ENCODE data around the gene STARD3. TPM values are rescaled to one million over a fixed set of nuclear protein-coding genes. Genes with fewer than 3 reads are reported as not detected.
A peak's percentile ranks its signal among the peaks of the same experiment; 100 is the strongest.

STARD3 gene
- total RNA-seq, 1 donor from 2014 or later: 51.2 TPM

DNA sequence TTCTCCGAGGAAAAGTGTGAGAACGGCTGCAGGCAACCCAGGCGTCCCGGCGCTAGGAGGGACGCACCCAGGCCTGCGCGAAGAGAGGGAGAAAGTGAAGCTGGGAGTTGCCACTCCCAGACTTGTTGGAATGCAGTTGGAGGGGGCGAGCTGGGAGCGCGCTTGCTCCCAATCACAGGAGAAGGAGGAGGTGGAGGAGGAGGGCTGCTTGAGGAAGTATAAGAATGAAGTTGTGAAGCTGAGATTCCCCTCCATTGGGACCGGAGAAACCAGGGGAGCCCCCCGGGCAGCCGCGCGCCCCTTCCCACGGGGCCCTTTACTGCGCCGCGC lies 62.8 kb downstream of the STARD3 start, which contains the start of gene ERBB2:
TSS of gene ERBB2 (plus strand) at position 247 of the 330 bp plus-strand sequence. CDS start 175 bp downstream, outside the sequence.
- Mint-ChIP-seq H3K27me3 (ENCODE audit: low read depth, unreplicated experiment) (no peaks in the 10 kb centered on the region), H3K36me3 (ENCODE audit: low read depth, unreplicated experiment) (peaks cover 4% of the 10 kb centered on the region), H3K4me1 (ENCODE audit: low read depth, unreplicated experiment) (peaks cover 22% of the 10 kb centered on the region), H3K9me3 (ENCODE audit: unreplicated experiment) (no peaks in the 10 kb centered on the region), H3K27ac (ENCODE audit: unreplicated experiment) (peak within 1 kb of the TSS; percentile 89), H3K4me3 (ENCODE audit: unreplicated experiment) (peak within 1 kb of the TSS; percentile 97)
- DNase-seq (ENCODE audit: low read depth): peak; percentile 75
- Histone ChIP-seq H3K9me3 (ENCODE audit: insufficient read depth, low read depth, low read length) (no peaks in the 10 kb centered on the region), H3K4me3 (ENCODE audit: insufficient read depth, low read depth, low read length) (peak within 1 kb of the TSS; percentile 70), H2AFZ (ENCODE audit: low read depth, low read length) (peak within 1 kb of the TSS; percentile 75), H3K79me2 (ENCODE audit: insufficient read depth, low read length) (peaks cover 48% of the 10 kb centered on the region), H3K27me3 (ENCODE audit: insufficient read depth, low read length) (no peaks in the 10 kb centered on the region), H3K4me2 (ENCODE audit: low read length) (peak within 1 kb of the TSS; percentile 93), H3K4me1 (ENCODE audit: insufficient read depth, low read length) (peaks cover 15% of the 10 kb centered on the region), H3K36me3 (ENCODE audit: insufficient read depth, low read length) (peaks cover 3% of the 10 kb centered on the region), H3K9ac (ENCODE audit: low read length) (peak within 1 kb of the TSS; percentile 85), H3K27ac (ENCODE audit: low read depth, low read length) (no peak within 1 kb of the TSS), H4K20me1 (ENCODE audit: insufficient read depth, low read length) (peaks cover 42% of the 10 kb centered on the region)
- peak; percentile 23 for FAIRE-seq
- TF ChIP-seq, protein P1, sequence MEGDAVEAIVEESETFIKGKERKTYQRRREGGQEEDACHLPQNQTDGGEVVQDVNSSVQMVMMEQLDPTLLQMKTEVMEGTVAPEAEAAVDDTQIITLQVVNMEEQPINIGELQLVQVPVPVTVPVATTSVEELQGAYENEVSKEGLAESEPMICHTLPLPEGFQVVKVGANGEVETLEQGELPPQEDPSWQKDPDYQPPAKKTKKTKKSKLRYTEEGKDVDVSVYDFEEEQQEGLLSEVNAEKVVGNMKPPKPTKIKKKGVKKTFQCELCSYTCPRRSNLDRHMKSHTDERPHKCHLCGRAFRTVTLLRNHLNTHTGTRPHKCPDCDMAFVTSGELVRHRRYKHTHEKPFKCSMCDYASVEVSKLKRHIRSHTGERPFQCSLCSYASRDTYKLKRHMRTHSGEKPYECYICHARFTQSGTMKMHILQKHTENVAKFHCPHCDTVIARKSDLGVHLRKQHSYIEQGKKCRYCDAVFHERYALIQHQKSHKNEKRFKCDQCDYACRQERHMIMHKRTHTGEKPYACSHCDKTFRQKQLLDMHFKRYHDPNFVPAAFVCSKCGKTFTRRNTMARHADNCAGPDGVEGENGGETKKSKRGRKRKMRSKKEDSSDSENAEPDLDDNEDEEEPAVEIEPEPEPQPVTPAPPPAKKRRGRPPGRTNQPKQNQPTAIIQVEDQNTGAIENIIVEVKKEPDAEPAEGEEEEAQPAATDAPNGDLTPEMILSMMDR (IDR thresholded peaks at IDR 0.05; ENCODE audit: insufficient read depth, low read depth, low read length): no peak
- no peak for TF ChIP-seq EZH2 (IDR thresholded peaks at IDR 0.05; ENCODE audit: insufficient read depth, low read length)

DNA sequence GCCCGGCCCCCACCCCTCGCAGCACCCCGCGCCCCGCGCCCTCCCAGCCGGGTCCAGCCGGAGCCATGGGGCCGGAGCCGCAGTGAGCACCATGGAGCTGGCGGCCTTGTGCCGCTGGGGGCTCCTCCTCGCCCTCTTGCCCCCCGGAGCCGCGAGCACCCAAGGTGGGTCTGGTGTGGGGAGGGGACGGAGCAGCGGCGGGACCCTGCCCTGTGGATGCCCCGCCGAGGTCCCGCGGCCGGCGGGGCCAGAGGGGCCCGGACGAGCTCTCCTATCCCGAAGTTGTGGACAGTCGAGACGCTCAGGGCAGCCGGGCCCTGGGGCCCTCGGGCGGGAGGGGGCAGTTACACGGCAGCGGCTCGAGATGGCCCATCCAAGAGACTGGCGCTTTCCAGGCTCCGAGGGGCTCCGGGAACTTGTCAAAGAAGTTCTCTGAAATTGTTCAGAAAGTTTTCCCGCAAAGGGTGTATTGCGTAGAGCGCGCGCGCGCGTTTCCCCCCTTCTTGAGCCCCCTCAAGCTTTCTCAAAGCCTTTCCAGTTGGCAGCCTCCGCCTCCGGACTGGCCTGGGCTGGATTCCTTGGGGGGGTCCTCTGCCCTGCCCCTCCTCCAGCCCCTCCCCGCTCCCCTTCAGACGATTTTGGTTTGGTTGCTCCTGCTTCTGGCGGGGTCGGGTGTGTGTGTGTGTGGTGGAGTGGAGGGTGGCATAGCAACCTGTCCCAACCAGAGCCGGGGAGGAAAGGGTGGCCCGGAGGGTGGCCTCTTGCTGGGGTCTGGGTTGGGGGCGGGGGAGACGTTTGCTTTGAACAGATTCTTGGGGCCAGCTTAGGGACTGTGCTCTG lies 63.4 kb downstream of the STARD3 start:
- no peaks in the 10 kb centered on the region for H3K9me3 Mint-ChIP-seq (ENCODE audit: unreplicated experiment)
- H3K9ac ChIP-seq (ENCODE audit: low read length): peak overlapping the region; percentile 85
- DNase-seq (ENCODE audit: low read depth) (no peak), FAIRE-seq (no peak)
- TF ChIP-seq, protein P1 (IDR thresholded peaks at IDR 0.05; ENCODE audit: insufficient read depth, low read depth, low read length): no peak
- TF ChIP-seq EZH2 (IDR thresholded peaks at IDR 0.05; ENCODE audit: insufficient read depth, low read length): no peak
- peaks cover 53% of the 10 kb centered on the region for H3K79me2 ChIP-seq (ENCODE audit: insufficient read depth, low read length)
- peaks cover 48% of the 10 kb centered on the region for H4K20me1 ChIP-seq (ENCODE audit: insufficient read depth, low read length)
- peaks cover 3% of the 10 kb centered on the region for H3K36me3 ChIP-seq (ENCODE audit: insufficient read depth, low read length)
- no peaks in the 10 kb centered on the region for H3K27me3 Mint-ChIP-seq (ENCODE audit: low read depth, unreplicated experiment)
- H3K4me1 Mint-ChIP-seq (ENCODE audit: low read depth, unreplicated experiment): peaks cover 22% of the 10 kb centered on the region
- peak overlapping the region; percentile 26 for H3K27ac Mint-ChIP-seq (ENCODE audit: unreplicated experiment)
- peaks cover 19% of the 10 kb centered on the region for H3K4me1 ChIP-seq (ENCODE audit: insufficient read depth, low read length)
- H3K9me3 ChIP-seq (ENCODE audit: insufficient read depth, low read depth, low read length): no peaks in the 10 kb centered on the region
- no peaks in the 10 kb centered on the region for H3K27me3 ChIP-seq (ENCODE audit: insufficient read depth, low read length)
- H2AFZ ChIP-seq (ENCODE audit: low read depth, low read length): peak overlapping the region; percentile 75
- H3K4me3 Mint-ChIP-seq (ENCODE audit: unreplicated experiment): peak overlapping the region; percentile 92
- peaks cover 4% of the 10 kb centered on the region for H3K36me3 Mint-ChIP-seq (ENCODE audit: low read depth, unreplicated experiment)
- H3K4me2 ChIP-seq (ENCODE audit: low read length): peak overlapping the region; percentile 93
- H3K27ac ChIP-seq (ENCODE audit: low read depth, low read length): no peak overlapping the region
- H3K4me3 ChIP-seq (ENCODE audit: insufficient read depth, low read depth, low read length): peak overlapping the region; percentile 70
